GM12878 (cell line): Measurements from ENCODE around the gene MEGF11. TPM values are rescaled to one million over a fixed set of nuclear protein-coding genes. Genes with fewer than 3 reads are reported as not detected.
A peak's percentile ranks its signal among the peaks of the same experiment; 100 is the strongest.

Source experiments
- ASH2L ChIP-seq: fragments of 300-600, 200-600 bp; sonication (generic); IDR thresholded peaks from 2 replicates; pipeline ENCODE4 v1.6.1; 2017; ENCODE audit warnings: low read depth, mild to moderate bottlenecking, borderline replicate concordance
- ATF7 ChIP-seq: fragments of 450-650 bp; IDR thresholded peaks from 2 replicates; pipeline ENCODE4 v1.6.1; 2016; ENCODE audit warnings: low read depth, mild to moderate bottlenecking
- BACH1 ChIP-seq: fragments of 450-650 bp; IDR thresholded peaks from 2 replicates; pipeline ENCODE4 v1.6.1; 2017; ENCODE audit warnings: mild to moderate bottlenecking, borderline replicate concordance
- BCL11A ChIP-seq: IDR thresholded peaks from 2 replicates; pipeline ENCODE4 v1.6.1; 2011; ENCODE audit warnings: low read depth, low read length
- EED ChIP-seq: sonication (generic); IDR thresholded peaks from 2 replicates; pipeline ENCODE4 v1.6.1; 2016; ENCODE audit warnings: antibody characterized with exemption, low read depth
- ETV6 ChIP-seq, 2 experiments: fragments of 450-650 bp in 1 of 2; IDR thresholded peaks in 1 of 2; conservative IDR thresholded peaks in 1 of 2; 2 replicates each; pipeline ENCODE4 v1.6.1; 2014; ENCODE audit warnings: antibody characterized with exemption in 1 of 2, borderline replicate concordance in 1 of 2, low read depth in 1 of 2, mild to moderate bottlenecking in 1 of 2, moderate library complexity in 1 of 2
- FOXM1 ChIP-seq: IDR thresholded peaks from 2 replicates; pipeline ENCODE4 v1.6.1; 2012; ENCODE audit warnings: low read depth, mild to moderate bottlenecking, inconsistent platforms, low read length, moderate library complexity
- IKZF1 ChIP-seq: fragments of 450-650 bp; conservative IDR thresholded peaks from 2 replicates; pipeline ENCODE4 v1.6.1; 2017; ENCODE audit warnings: antibody characterized with exemption, mild to moderate bottlenecking
- IKZF2 ChIP-seq, 2 experiments: fragments of 450-650 bp; IDR thresholded peaks; 2 replicates each; pipeline ENCODE4 v1.6.1; 2017; ENCODE audit warnings: mild to moderate bottlenecking in 2 of 2, moderate library complexity in 2 of 2
- IRF5 ChIP-seq: fragments of 450-650 bp; IDR thresholded peaks from 2 replicates; pipeline ENCODE4 v1.6.1; 2017; ENCODE audit warnings: borderline replicate concordance
- MTA2 ChIP-seq: fragments of 450-650 bp; IDR thresholded peaks from 2 replicates; pipeline ENCODE4 v1.6.1; 2016; ENCODE audit warnings: low read depth, mild to moderate bottlenecking, moderate library complexity
- MXI1 ChIP-seq: fragments of 150-350 bp; IDR thresholded peaks from 2 replicates; pipeline ENCODE4 v1.6.1; 2011; ENCODE audit warnings: low read depth, mild to moderate bottlenecking, inconsistent platforms, low read length, improper control_type of control experiment
- MYC ChIP-seq: IDR thresholded peaks from 2 replicates; pipeline ENCODE4 v1.6.1; 2011; ENCODE audit warnings: mild to moderate bottlenecking, low read length, moderate library complexity, inconsistent platforms; ENCODE audit not compliant: insufficient read depth, insufficient replicate concordance, insufficient read length, severe bottlenecking
- NFYA ChIP-seq: IDR thresholded peaks from 2 replicates; pipeline ENCODE4 v1.6.1; 2011; ENCODE audit warnings: low read depth, mild to moderate bottlenecking, low read length, improper control_type of control experiment, borderline replicate concordance
- PAX8 ChIP-seq: fragments of 450-650 bp; IDR thresholded peaks from 2 replicates; pipeline ENCODE4 v1.6.1; 2017; ENCODE audit warnings: mild to moderate bottlenecking, moderate library complexity
- POU2F2 ChIP-seq: IDR thresholded peaks from 3 replicates; pipeline ENCODE4 v1.6.1; 2011; ENCODE audit warnings: low read depth, mild to moderate bottlenecking, low read length, borderline replicate concordance
- SMC3 ChIP-seq: IDR thresholded peaks from 2 replicates; pipeline ENCODE4 v1.6.1; 2011; ENCODE audit warnings: low read length, improper control_type of control experiment, borderline replicate concordance
- SREBF2 ChIP-seq: IDR thresholded peaks from 2 replicates; pipeline ENCODE4 v1.6.1; 2012; ENCODE audit warnings: mild to moderate bottlenecking, low read length
- STAT1 ChIP-seq: fragments of 450-650 bp; conservative IDR thresholded peaks from 2 replicates; pipeline ENCODE4 v1.6.1; 2014; ENCODE audit warnings: antibody characterized with exemption, mild to moderate bottlenecking
- STAT3 ChIP-seq: IDR thresholded peaks from 2 replicates; pipeline ENCODE4 v1.6.1; 2011; ENCODE audit warnings: low read depth, low read length, improper control_type of control experiment
- TARDBP ChIP-seq: IDR thresholded peaks from 2 replicates; pipeline ENCODE4 v1.6.1; 2016; ENCODE audit warnings: borderline replicate concordance
- TBL1XR1 ChIP-seq: IDR thresholded peaks from 2 replicates; pipeline ENCODE4 v1.6.1; 2012; ENCODE audit warnings: low read depth, low read length, improper control_type of control experiment
- ZSCAN29 ChIP-seq: fragments of 450-650 bp; IDR thresholded peaks from 2 replicates; pipeline ENCODE4 v1.6.1; 2017; ENCODE audit warnings: mild to moderate bottlenecking, moderate library complexity
- polyA plus RNA-seq, 11 experiments: library from polyadenylated mRNA; depleted of rRNA in 4 of 11; unstranded in 6 of 11; stranded (reverse) in 5 of 11; fragments of >200 nt; fragmentation: Nextera tagmentation in 4 of 11; fragmentation: Illumina TruSeq in 1 of 11; extraction: Ambion mirVana in 4 of 11; extraction: Trizol in 1 of 11; gene quantifications; 1 replicate in 1 of 11; 2 replicates in 10 of 11; pipeline versions ENCODE4 v1.2.1 to v1.2.3, GENCODE V29; 2011 to 2016; ENCODE audit warnings: inconsistent platforms in 2 of 11, missing spikeins in 2 of 11, low read depth in 1 of 11
- total RNA-seq, 4 experiments: library from RNA; depleted of rRNA in 3 of 4; stranded (reverse); fragments of >200 nt in 3 of 4; fragmentation: Illumina TruSeq in 1 of 4; extraction: Trizol in 1 of 4; gene quantifications; 2 replicates each; pipeline versions ENCODE4 v1.2.1 to v1.2.3, GENCODE V29; 2013 to 2021
- TF ChIP-seq, protein P1 (sequence below): IDR thresholded peaks from 2 replicates; pipeline ENCODE4 v1.6.1; 2011; ENCODE audit warnings: borderline replicate concordance, low read depth, mild to moderate bottlenecking, moderate library complexity, low read length; ENCODE audit not compliant: insufficient read depth, poor library complexity, severe bottlenecking
- TF ChIP-seq, protein P2 (sequence below): IDR thresholded peaks from 2 replicates; pipeline ENCODE4 v1.6.1; 2012; ENCODE audit warnings: low read depth, low read length, improper control_type of control experiment
- TF ChIP-seq, protein P3 (sequence below): fragments of 450-650 bp; conservative IDR thresholded peaks from 2 replicates; pipeline ENCODE4 v1.6.1; 2017; ENCODE audit warnings: mild to moderate bottlenecking, moderate library complexity

The MEGF11 gene
- total and polyA plus RNA-seq, 10 of the 15 experiments (the other 5 are each of a cell fraction or from before 2014, with no cell fraction given) = 0.03 to 1.7 (median 0.49) TPM

DNA sequence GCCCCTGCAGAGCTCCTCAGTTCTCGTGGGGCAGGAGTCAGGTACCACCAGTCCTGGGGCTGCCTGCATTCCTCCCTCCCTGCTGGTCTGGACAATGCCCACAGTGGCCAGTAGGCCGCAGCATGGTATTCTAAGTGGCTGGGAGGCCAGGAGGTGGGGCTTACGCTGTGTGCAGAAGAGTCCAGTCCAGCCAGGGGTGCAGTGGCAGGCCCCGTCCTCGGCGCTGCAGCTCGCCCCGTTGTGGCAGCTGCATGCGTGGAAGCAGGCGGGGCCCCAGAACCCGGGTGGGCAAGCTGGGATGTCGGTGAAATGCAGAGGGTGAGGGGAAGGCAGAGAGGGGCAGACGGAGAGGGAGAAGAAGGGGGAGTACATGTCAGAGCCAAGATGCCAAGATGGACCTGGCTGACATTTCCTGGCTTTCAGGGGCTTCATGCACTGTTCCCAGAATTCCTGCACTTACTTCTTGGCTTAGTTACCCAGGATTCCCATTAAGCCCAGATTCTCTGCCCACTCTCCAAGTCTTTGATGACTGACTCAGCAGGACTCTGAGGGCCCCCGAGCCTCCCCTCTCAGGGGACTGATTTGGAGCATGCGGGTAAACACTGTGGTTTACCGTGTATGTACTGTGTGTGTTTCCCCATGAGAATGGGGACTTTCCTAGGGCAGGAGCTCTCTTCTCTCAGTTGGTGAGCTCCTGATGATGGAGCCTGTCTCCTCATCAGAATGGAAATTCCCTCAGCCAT, 336.7 kb downstream of the MEGF11 start (continued):
- TF ChIP-seq, protein P1, sequence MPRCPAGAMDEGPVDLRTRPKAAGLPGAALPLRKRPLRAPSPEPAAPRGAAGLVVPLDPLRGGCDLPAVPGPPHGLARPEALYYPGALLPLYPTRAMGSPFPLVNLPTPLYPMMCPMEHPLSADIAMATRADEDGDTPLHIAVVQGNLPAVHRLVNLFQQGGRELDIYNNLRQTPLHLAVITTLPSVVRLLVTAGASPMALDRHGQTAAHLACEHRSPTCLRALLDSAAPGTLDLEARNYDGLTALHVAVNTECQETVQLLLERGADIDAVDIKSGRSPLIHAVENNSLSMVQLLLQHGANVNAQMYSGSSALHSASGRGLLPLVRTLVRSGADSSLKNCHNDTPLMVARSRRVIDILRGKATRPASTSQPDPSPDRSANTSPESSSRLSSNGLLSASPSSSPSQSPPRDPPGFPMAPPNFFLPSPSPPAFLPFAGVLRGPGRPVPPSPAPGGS = peak; percentile 82
- TF ChIP-seq ETV6 (conservative IDR thresholded peaks at IDR 0.05 in 1 of 2, IDR thresholded peaks at IDR 0.05 in 1 of 2; ENCODE audit: borderline replicate concordance in 1 of 2, low read depth in 1 of 2) = 0 out of 4 replicates have a peak, but pooled peaks of 1 of the 2 experiments have one; percentile 35
- TF ChIP-seq, protein P2, sequence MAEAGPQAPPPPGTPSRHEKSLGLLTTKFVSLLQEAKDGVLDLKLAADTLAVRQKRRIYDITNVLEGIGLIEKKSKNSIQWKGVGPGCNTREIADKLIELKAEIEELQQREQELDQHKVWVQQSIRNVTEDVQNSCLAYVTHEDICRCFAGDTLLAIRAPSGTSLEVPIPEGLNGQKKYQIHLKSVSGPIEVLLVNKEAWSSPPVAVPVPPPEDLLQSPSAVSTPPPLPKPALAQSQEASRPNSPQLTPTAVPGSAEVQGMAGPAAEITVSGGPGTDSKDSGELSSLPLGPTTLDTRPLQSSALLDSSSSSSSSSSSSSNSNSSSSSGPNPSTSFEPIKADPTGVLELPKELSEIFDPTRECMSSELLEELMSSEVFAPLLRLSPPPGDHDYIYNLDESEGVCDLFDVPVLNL = no peak
- TF ChIP-seq BACH1 = peak; percentile 24
- peak; percentile 88 for TF ChIP-seq TBL1XR1
- peak; percentile 91 to 94 for TF ChIP-seq IKZF2 (IDR thresholded peaks at IDR 0.05)
- TF ChIP-seq ZSCAN29 = no peak
- peak; percentile 51; the same call in 1 of the 2 replicates for TF ChIP-seq IRF5
- TF ChIP-seq PAX8 = no peak
- TF ChIP-seq MXI1 = peak; percentile 5; the same call in 1 of the 2 replicates
- no peak for TF ChIP-seq MYC
- peak; percentile 88 for TF ChIP-seq MTA2
- TF ChIP-seq NFYA = no peak
- TF ChIP-seq SREBF2 = no peak
- TF ChIP-seq STAT1 = no peak; the same call in 1 of the 2 replicates
- no peak for TF ChIP-seq STAT3
- peak; percentile 97 for TF ChIP-seq IKZF1
- peak; percentile 89 for TF ChIP-seq EED
- peak; percentile 65 for TF ChIP-seq FOXM1
- TF ChIP-seq POU2F2 = peak; percentile 86; the same call in 1 of the 3 replicates
- TF ChIP-seq ASH2L = no peak
- TF ChIP-seq ATF7 = peak; percentile 84
- peak; percentile 90 for TF ChIP-seq BCL11A
- TF ChIP-seq SMC3 = peak; percentile 62
- TF ChIP-seq, protein P3, sequence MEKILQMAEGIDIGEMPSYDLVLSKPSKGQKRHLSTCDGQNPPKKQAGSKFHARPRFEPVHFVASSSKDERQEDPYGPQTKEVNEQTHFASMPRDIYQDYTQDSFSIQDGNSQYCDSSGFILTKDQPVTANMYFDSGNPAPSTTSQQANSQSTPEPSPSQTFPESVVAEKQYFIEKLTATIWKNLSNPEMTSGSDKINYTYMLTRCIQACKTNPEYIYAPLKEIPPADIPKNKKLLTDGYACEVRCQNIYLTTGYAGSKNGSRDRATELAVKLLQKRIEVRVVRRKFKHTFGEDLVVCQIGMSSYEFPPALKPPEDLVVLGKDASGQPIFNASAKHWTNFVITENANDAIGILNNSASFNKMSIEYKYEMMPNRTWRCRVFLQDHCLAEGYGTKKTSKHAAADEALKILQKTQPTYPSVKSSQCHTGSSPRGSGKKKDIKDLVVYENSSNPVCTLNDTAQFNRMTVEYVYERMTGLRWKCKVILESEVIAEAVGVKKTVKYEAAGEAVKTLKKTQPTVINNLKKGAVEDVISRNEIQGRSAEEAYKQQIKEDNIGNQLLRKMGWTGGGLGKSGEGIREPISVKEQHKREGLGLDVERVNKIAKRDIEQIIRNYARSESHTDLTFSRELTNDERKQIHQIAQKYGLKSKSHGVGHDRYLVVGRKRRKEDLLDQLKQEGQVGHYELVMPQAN = peak; percentile 53; the same call in 1 of the 2 replicates
- no peak for TF ChIP-seq TARDBP
